Measurements from ENCODE around the gene SLC9B1.

- no peak for TF ChIP-seq CTCF (IDR thresholded peaks at IDR 0.05; ENCODE audit: low read depth, low read length)
- TF ChIP-seq EZH2phosphoT487 (IDR thresholded peaks at IDR 0.05; ENCODE audit: low read depth): no peak
These were observed 9.8 kb upstream of the SLC9B1 start for GRCh38 chr4:103029300-103029699.
